Cortex of kidney (tissue), 1 donor: ENCODE data around the gene ZNF423.

Source experiments
- DNase-seq: peaks from one replicate; lab custom pipeline; 2025; lab: John Stamatoyannopoulos, UW

ZNF423 gene

GRCh38 chr16:49750341-49751000 is 105.4 kb downstream of the ZNF423 start:
- DNase-seq: no peak

GRCh38 chr16:49749816-49750215 is 106.1 kb downstream of the ZNF423 start:
- DNase-seq: no peak

GRCh38 chr16:49748322-49748721 is 107.6 kb downstream of the ZNF423 start:
- DNase-seq: no peak

GRCh38 chr16:49747654-49748053 is 108.3 kb downstream of the ZNF423 start:
- DNase-seq: no peak

- no peak for DNase-seq
Measured at GRCh38 chr16:49746545-49746944, 109.4 kb downstream of the ZNF423 start.

GRCh38 chr16:49745311-49745747 is 110.6 kb downstream of the ZNF423 start:
- no peak for DNase-seq

- no peak for DNase-seq
Measured at GRCh38 chr16:49744244-49745220, 111.4 kb downstream of the ZNF423 start.

- no peak for DNase-seq
Measured at GRCh38 chr16:49743658-49744057, 112.3 kb downstream of the ZNF423 start.

GRCh38 chr16:49743203-49743464 is 112.8 kb downstream of the ZNF423 start:
- no peak for DNase-seq

GRCh38 chr16:49742428-49743202 is 113.3 kb downstream of the ZNF423 start:
- DNase-seq: no peak

GRCh38 chr16:49740256-49740655 is 115.7 kb downstream of the ZNF423 start:
- no peak for DNase-seq

- DNase-seq: no peak
Measured at GRCh38 chr16:49739381-49739780, 116.5 kb downstream of the ZNF423 start.

- no peak for DNase-seq
Measured at GRCh38 chr16:49738832-49739231, 117.1 kb downstream of the ZNF423 start.

- no peak for DNase-seq
Measured at GRCh38 chr16:49738001-49738400, 117.9 kb downstream of the ZNF423 start.

- DNase-seq: no peak
Measured at GRCh38 chr16:49737541-49737940, 118.4 kb downstream of the ZNF423 start.

GRCh38 chr16:49734331-49734730 is 121.6 kb downstream of the ZNF423 start:
- no peak for DNase-seq

GRCh38 chr16:49733313-49734009 is 122.5 kb downstream of the ZNF423 start:
- no peak for DNase-seq

- no peak for DNase-seq
Measured at GRCh38 chr16:49731911-49732310, 124.0 kb downstream of the ZNF423 start.

- no peak for DNase-seq
Measured at GRCh38 chr16:49730772-49731171, 125.1 kb downstream of the ZNF423 start.

- no peak for DNase-seq
Measured at GRCh38 chr16:49727611-49728010, 128.3 kb downstream of the ZNF423 start.

GRCh38 chr16:49726155-49726554 is 129.8 kb downstream of the ZNF423 start:
- DNase-seq: no peak

- DNase-seq: no peak
Measured at GRCh38 chr16:49725651-49726050, 130.3 kb downstream of the ZNF423 start.
